Suppressor macrophage treated with lipopolysaccharide for 1 hour (primary cell): Measurements from ENCODE around the gene INPP5F.
"Not testable (repeated sequence)": the region's sequence is repeated elsewhere in the genome, so short reads cannot be mapped to it uniquely, and the experiment has no call there.

Experiments
- DNase-seq, 3 donors: peaks; one replicate each; pipeline ENCODE4 v3.0.0-alpha.2; 2020 to 2022

The INPP5F gene

DNA sequence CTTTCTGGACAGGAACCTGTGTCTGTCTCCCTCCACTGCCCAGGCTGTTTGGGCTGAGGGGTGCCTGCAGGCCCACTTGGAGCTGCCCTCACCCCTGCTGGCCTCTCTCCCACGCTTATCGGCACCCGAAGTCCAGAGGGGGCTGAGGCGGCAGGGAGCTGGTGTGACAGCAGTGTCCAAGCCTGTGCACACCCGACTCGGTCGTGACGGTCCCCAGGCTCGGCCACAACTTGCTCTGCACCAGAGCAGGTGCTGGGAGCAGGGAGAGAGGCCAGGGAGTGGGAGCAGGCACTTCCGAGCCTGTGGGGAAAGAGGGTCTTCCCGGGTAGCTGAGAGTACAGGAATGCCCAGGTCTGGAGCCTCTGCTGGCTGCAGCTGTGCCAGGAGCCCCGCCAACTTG, 23.0 kb downstream of the INPP5F start:
- no peak for DNase-seq

DNA sequence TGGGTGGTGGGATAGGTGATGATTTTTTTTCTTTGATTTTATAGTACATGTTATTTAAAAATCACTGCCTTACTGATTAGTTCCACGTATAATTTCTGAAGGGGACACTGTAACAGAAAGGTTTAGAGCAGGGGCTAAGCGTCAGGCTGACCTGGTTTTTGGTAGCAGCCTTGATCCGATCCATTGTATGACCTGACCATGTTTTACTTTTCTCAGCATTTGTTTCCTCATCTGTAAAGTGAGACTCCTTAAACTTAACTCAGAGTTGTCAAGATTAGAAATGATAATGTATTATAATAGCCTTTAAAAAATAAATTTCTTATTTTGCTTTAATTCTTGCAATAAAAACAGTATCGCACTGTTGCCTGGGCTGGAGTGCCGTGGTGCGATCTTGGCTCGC, 23.6 kb downstream of the INPP5F start:
- DNase-seq = no peak

DNA sequence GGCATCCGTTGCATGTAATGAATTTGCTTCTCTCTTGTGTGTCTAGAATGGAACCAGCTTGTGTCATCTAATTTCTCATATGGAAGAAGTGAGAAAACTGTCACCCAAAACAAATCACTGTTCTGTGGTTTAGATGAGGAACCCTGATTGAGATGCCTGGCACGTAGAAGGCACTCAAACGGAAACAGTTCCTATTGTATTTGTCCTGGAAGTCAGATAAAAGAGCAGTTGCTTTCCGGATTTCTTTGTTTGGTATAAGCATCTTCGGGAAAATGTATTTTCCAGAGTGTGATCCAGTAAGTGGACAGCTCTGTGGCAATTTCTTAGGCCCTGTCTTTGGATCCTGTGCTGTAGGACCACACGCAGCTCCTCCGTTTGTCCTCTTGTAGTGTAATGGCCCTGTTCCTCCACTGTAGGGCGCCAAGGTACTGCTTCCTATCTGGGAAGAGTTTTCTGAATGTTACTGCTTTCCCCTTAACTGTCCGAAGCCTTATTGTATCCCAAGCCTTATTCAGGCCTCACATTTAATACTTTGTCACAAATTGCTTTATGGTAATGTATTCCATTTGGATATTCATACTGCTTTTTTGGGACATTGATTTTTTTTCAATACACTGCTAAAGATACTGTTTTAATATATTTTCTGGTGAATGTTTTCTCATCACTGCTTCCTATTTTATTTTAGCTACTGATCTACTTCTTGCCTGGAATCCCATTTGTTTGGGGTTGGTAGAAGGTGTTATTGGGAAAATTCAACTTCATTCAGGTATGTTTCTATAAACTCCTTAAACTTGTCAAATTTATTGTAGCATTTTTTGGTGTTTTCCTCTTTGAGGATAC, 24.8 kb downstream of the INPP5F start:
- peak; percentile 79 to 82 (median 80) for DNase-seq

DNA sequence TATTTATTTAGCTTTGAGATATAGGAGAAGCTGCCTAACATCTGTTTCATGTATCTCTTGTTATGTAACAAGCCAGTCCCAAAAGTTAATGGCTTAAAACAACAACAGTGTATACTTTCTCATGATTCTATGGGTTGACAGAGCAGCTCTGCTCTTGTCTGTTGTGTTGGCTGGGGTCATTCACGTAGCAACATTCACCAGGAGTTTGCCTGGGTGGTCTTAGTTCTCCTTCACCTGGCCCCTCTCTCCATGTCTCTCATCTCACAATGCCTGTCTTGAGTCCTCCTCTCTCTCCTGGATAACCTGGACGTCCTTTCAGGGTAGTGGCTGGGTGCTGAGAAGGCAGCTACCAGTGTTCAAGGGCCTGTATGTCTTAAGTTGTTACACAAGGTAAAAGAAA, 27.5 kb downstream of the INPP5F start:
- no peak for DNase-seq

DNA sequence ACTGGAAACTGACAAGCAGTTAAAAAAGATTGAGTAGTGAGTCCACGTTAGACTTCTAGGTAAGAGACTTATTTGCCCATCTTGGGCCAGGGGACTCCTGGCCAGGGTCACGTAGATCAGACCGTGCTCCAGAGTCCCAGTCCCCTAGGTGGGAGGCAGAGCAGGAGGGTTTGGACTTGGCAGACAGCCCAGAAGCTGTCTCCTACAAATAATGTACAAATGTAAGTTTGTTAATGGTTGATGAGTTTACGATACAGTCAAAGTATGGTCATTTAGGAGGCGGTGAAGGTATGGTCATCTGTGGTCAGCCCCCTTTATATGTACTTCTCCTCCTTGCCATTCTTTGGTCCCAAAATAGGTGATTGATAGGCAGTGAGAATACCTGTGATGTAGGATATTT, 28.2 kb downstream of the INPP5F start:
- no peak for DNase-seq

DNA sequence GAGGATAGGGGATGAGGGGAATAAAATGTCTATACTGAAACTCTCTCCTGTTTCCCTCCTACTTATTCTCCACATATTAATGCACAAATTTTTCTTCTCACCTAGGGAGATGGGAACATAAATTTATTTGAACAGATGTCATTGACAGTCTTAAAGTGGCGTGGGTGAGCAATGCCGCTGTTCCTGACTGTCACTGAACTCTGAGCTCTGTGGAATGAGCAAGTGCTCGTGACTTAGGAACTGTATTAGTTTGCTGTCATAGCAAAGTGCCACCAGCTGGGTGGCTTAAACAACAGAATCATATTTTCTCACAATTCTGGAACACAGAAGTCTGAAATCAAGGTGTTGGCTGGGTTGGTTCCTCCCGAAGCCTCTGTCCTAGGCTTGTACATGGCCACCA, 29.1 kb downstream of the INPP5F start:
- DNase-seq = no peak

DNA sequence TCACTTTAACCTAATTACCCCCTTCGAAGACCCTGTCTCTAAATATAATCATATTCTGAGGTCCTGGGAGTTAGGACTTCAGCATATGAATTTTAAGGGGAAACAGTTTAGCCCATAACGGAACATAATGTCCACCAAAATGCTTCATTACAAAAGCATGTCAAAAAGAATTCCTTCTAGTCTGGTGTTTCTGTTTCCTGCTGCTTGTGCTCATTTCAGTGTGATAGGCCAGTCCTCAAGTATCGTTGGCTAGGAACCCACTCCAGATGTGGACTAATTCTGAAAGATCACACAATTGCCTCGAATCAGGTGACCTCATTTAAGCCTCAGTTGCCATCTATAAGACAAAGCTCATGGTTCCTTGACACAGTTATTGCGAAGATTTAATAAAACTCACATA, 29.6 kb downstream of the INPP5F start:
- DNase-seq = no peak

DNA sequence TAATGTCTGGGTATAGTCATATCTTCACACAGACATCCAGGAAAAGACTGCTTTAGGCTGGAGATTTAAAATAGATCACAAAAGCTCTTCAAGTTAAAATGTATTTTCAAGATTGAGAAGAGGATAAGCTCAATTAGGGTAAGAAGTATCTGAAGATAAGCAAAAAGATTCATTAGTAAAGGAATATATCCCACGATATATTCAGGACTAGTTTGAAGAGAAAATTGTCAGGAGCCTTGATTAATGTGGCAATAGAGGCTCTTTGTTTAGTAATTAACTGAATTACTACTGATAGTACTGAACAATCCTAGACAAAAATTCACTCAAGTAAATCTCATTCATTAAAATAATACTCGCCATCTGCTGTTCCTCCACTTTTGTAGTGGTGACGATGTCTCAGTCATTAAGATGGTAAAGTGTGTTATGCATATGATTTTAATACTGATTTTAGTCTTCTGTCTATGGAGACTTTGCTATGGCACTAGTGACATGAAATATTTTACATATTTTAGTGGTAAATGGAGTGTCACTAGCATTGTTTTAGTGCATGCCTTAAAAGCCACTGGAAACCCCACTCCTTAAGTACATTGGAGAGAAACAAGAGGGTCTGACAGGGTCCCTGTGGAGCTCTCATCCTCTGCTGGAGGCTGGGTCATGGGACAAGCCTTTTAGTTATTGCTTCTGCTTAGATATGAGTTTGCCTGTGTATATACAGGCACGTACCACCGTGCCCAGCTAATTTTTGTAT, 32.8 kb downstream of the INPP5F start:
- DNase-seq = peak in 1 of 3 donors; percentile 5

DNA sequence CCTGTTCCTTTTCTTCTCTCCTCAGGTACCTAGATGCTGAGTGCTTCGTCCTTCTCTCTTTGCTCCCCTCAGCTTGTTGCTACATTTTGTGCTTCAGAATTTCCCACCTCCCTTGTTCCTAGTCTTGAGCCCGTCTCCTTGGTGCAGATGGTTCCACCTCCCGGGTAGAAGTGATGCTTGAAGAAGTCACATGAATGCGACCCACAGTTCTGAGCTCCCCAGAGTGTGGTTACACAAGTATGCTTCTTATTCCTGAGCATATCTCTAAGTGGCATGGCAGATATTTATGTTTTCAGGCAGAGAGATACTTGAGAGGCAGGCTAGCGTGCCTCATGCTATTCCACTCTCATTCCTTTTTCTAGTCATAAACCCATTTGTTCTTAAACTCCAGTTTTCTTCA, 34.0 kb downstream of the INPP5F start:
- peak in 1 of 3 donors; percentile 13 for DNase-seq

DNA sequence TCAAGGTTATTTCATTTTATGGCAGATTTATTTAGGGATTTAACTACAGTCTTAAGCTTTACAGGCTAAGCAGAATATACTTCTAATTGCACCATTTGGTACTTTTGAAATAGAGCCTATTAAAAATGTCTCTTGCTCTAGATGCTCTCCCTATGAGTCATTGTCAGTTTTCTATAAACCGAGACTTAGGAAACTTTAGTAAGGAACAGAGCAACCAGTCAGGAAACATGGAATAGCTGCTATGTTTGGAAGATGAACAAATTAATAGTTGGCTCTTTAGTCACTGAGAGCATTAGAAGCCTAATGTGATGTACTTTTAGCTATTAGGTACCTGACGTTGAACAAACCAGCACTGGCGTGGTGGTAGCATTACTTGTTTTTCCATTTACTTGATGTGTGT, 35.3 kb downstream of the INPP5F start:
- peak in 2 of 3 donors; percentile 23 to 29 for DNase-seq

DNA sequence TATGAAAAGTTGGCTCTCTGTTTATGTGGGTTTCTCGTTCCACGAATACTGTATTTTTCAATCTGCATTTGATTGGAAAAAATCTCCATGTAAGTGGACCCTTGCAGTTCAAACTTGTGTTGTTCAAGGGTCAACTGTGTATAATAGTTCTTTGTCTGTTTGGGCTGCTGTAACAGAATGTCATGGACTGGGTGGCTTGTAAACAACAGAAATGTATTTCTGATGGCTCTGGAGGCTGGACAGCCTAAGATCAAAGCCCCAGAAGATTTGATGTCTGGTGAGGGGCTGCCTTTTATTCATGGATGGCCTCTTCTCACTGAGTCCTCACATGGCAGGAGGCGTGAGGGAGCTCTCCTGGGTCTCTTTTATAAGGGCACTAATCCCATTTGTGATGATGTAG, 36.2 kb downstream of the INPP5F start:
- DNase-seq = no peak

DNA sequence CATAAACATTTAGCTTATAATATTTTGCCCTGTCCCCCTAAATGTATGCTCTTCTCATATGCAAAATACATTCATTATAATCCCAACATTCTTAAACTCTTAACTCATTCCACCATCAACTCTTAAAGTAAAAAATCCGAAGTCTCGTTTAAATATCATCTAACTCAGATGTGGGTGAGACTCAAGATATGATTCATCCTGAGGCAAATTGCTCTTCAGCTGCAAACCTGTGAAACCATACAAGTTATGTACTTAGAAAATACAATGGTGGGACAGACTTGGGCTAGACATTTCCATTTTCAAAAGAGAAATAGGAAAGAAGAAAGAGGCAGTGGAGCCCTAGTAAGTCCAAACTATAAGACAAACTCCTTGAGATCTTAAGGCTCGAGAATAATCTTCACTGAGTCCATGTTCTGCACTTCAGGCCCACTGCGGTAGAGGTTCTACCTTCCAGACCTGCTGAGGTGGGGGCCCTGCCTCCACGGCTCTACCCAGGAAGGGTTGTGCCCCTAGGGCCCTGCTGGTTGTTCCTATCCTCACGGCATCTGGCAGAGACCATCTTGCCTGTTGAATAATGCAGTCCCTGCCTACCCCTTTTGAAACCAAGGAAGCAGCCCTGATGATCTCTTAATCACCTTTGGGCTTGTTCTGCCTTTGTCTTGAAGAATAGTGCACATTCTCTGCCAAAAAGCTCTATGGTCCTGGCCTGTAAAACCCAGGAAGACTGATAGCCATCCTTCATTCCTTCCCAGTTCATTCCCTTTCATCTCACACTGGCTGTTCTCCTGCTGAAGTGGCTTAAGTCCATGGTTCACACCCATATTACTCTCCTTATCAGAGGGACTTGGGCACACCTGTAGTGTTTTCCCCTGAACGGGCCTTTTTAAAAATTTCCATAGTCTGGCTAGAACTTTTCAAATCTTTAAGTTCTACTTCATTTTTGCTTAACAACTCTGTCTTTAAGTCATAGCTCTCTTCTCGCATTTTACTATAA, 37.3 kb downstream of the INPP5F start:
- DNase-seq = no peak

DNA sequence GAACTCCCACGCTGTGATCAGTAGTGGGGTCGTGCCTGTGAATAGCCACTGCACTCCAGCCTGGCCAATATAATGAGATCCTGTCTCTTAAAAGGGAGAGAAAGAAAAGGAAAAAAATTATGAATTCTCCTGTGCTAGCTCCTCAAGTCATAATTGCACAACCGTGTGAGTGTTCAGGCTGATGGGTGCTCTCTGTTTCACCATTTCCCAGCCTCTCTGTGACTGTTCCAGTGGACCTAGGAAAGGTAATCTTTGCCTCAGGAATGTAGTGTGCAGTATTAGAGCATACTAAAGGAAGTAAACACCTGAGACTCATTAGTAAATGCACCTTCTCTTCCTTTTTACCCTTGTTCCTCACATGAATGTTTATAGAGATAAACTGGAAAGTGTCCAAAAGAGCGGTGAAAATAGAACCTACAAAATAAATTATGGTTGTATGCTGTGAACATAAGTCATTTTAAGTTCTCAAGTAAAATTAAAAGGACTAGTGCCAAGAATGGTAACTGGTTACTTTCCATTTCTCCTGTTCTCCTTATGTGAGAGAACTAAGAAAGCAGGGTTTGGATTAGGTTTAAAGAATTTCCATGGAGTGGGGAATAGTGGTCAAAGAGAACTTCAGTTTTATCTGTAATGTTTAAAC, 42.7 kb downstream of the INPP5F start:
- no peak for DNase-seq

DNA sequence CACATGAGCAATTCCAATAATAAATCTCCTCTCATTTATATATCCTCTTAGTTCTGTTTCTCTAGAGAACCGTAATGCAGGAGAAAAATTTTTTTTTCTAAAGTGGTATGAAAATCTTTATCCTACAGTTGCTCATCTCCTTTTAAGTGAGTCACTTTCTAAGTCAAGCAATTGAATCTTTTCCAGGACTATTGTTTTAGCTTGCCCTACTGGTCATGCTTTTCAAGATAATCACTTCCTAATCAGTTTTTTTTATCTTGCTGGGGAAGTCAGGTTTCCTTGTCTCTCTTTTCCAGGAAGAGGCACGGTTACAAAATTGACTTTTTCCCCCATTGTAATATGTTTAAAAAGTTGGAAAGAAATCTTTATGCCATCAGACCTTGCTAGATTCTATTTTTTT, 44.0 kb downstream of the INPP5F start:
- DNase-seq = peak; percentile 25 to 80 (median 35)

DNA sequence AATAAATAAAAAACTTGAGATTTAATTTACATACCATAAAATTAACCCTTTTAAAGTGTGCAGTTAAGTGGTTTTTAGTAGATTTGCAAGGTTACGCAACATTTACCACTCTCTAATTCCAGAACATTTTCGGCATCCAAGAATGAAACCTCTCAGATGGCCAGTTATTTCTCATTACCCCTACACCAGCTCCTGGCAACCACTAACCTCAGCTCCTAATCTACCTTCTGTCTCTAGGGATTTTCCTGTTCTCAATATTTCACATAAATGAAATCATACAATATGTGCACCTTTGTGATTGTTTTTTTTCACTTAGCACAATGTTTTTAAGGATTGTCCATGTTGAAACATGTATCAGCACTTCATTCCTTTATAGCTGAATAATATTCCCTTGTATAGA, 45.1 kb downstream of the INPP5F start:
- no peak for DNase-seq

DNA sequence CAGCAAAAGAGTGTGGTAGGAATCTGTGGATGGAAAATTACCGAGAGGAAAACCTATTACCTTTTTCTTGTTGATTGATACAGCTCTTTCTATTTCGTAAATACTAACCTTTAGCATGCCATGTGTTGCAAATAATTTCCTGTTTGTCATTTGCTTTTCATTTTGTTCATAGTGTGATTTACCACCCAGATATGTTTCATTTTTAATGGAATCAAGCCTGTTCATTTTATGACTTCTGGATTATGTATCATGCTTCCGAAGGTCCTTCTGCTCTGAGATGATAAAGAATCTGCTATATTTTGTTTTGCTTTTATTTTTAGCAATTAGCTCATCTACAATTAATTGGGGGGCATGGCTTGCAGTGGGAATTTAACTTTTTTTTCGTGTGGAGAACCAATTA, 46.5 kb downstream of the INPP5F start:
- no peak for DNase-seq

DNA sequence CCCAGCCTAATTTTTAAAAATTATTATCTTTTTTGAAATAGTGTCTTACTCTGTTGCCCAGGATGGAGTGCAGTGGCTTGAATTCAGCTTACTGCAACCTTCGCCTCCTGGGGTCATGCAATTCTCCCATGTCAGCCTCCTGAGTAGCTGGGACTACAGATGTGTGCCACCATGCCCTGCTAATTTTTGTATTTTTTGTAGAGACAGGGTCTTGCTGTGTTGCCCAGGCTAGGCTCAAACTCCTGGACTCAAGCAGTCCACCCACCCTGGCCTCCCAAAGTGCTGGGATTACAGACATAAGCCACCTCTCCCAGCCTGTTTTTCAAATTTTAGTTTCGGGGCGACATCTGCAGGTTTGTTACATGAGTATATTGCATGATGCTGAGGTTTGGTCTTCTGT, 47.2 kb downstream of the INPP5F start:
- DNase-seq = not testable (repeated sequence)

DNA sequence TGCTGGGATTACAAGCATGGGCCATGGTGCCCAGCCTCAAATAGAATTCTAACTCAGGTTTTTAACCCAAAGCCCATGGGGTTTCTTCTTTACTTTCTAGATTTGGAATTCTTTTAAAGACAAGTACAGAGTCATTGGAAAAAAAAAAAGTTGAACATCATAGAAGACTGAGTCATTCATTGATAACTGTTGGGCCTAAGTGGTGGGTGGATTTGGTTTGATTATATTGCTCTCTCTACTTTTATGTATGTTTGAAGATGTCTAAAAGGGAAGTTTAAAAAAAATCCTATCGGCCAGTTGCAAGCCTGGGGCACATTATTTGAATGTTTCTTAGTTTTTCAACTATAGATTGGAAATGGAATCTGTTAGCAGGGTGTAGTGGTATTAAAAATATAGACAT, 49.7 kb downstream of the INPP5F start:
- no peak for DNase-seq

DNA sequence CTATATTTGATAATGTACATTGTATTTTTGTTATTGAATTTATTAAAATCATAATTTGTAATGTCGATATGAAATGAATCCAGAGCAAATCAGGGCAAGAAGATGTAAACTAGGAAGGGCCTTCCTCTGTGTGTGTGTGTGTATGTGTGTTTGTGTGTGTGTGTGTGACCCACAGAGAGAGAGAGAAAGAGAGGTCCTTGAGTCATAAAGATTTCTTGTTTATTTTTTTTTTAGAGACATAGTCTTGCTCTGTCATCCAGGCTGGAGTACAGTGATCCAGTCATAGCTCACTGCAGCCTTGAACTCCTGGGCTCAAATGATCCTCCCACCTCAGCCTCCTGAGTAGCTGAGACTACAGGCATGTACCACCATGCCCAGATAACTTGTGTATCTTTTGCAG, 50.7 kb downstream of the INPP5F start:
- no peak for DNase-seq

DNA sequence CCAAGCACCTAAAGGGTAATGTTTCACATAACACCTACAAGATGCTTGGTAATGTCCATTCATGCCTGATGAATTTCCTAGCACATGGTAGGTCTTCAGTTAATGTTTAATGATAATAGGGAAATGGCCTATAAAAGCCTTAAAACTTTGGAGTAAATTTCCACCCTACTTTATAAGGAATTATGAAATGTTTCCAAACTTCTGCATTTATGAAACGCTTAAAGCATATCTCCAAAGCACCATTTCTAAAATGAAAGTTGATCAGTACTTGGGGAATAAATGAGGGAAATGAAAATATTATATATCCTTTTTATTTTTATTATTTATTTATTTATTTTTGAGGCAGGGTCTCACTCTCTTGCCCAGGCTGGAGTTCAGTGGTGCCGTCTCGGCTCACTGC, 51.8 kb downstream of the INPP5F start:
- peak in 1 of 3 donors; percentile 42 for DNase-seq

DNA sequence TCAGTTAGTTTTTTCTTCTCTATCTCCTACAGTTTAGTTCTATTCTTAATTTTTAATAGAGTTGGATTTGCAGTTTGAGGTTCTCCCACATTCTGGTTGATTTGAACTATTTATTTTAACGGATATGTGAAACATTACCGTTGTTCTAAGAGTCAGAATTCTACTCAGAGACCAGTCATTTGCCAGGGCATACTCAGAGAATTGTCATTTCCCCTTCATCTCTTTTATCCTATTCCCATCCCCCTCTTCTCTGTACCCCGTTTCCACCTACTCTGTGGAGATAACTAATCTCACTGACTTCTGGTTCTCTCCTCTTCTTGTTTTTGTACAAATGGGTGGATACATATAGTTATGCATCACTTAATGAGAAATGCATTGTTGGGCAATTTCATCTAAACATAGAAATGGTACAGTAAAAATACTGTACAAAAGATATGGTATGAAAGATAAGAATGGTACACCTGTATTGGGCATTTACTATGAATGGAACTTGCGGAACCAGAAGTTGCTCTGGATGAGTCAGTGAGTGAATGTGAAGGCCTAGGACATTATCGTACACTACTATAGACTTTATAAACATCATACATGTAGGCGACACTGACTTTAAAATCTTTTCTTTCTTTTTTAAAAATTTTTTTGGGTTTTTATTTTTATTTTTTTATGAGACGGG, 53.1 kb downstream of the INPP5F start:
- no peak for DNase-seq

DNA sequence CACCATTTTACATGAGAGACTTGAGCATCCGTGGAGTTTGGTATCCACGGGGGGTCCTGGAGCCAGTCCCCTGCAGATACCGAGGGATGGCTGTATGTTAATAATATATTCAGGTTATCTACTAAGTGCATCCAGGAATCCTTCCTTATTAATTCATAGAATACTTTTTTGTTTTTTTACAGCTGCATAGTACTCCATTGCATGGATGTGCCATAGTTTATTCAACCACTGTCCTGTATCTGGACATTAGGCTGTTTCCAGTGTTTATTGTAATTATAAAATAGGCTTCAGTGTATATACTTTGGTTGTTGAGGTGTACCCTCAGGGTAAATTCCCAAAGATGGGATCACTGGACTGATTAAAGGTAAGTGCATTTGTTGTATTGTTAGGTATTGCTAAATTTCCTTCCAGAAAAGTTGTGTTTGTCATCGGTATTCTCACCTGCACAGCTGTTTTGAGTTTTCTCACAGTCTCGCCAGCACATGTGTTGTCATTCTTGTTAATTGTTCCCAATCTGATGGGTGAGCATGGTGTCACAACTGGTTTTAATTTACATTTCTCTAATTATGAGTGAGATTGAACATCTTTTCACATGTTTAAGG, 55.1 kb downstream of the INPP5F start:
- no peak for DNase-seq
